H1 (cell line): Measurements from ENCODE around the gene GAB3. TPM values are rescaled to one million over a fixed set of nuclear protein-coding genes. Genes with fewer than 3 reads are reported as not detected.

Experiments used
- CTCF ChIA-PET: fragments of 300-600 bp; sonication (Branson Sonifier 250); formaldehyde crosslinking; loops from one replicate; lab custom pipeline; 2021; ENCODE audit not compliant: partially characterized antibody; lab: Charles Lee
- POLR2A ChIA-PET: fragments of 300-600 bp; sonication (Branson Sonifier 250); formaldehyde crosslinking; loops from one replicate; lab custom pipeline; 2021; ENCODE audit warnings: inconsistent platforms; ENCODE audit not compliant: partially characterized antibody; lab: Charles Lee
- DNase-seq, 2 experiments: peaks; one replicate each; pipeline versions ENCODE4 v3.0.0 to v3.0.0-alpha.2; 2010 to 2022; ENCODE audit warnings: low spot score in 2 of 2, low read depth in 1 of 2, mixed read lengths in 1 of 2
- FAIRE-seq: peaks from 2 replicates; lab custom pipeline; 2011; peaks lifted over from hg19 to GRCh38; lab: Jason Lieb, UNC
- H2AFZ ChIP-seq: 2 replicates; pipeline ENCODE4 v1.8.1; 2012; ENCODE audit warnings: low read length, inconsistent platforms
- H2AK5ac ChIP-seq: 2 replicates; pipeline ENCODE4 v1.6.1; 2013; ENCODE audit warnings: low read depth, low read length
- H2BK120ac ChIP-seq: replicated peaks from 2 replicates; pipeline ENCODE3; 2013; ENCODE audit warnings: low read depth, low read length, inconsistent platforms
- H2BK12ac ChIP-seq: 2 replicates; pipeline ENCODE4 v1.6.1; 2013; ENCODE audit warnings: low read depth, low read length
- H2BK15ac ChIP-seq: 2 replicates; pipeline ENCODE4 v1.6.1; 2013; ENCODE audit warnings: low read length
- H2BK20ac ChIP-seq: 2 replicates; pipeline ENCODE4 v1.6.1; 2013; ENCODE audit warnings: low read length
- H2BK5ac ChIP-seq: 2 replicates; pipeline ENCODE4 v1.6.1; 2013; ENCODE audit warnings: low read depth, low read length
- H3K14ac ChIP-seq: 2 replicates; pipeline ENCODE4 v1.6.1; 2013; ENCODE audit warnings: inconsistent platforms; ENCODE audit not compliant: insufficient read length
- H3K18ac ChIP-seq: 2 replicates; pipeline ENCODE4 v1.6.1; 2013; ENCODE audit warnings: low read length; ENCODE audit errors: extremely low read depth
- H3K23ac ChIP-seq: 2 replicates; pipeline ENCODE4 v1.6.1; 2013; ENCODE audit warnings: inconsistent platforms; ENCODE audit not compliant: insufficient read length
- H3K23me2 ChIP-seq: 2 replicates; pipeline ENCODE4 v1.6.1; 2013; ENCODE audit warnings: low read depth, low read length
- H3K27ac ChIP-seq: 2 replicates; pipeline ENCODE4 v1.6.1; 2011; ENCODE audit warnings: low read depth, low read length, inconsistent platforms
- H3K27me3 ChIP-seq, 4 experiments: replicated peaks in 1 of 4; 1 replicate in 1 of 4; 2 replicates in 3 of 4; pipeline versions ENCODE4 v1.6.1 to v1.8.1; 2011 to 2013; ENCODE audit warnings: low read length in 3 of 4, mild to moderate bottlenecking in 3 of 4, inconsistent platforms in 2 of 4, mixed read lengths in 2 of 4, moderate library complexity in 1 of 4; ENCODE audit not compliant: control insufficient read depth in 3 of 4, insufficient read depth in 3 of 4; ENCODE audit errors: extremely low read depth in 1 of 4
- H3K36me3 ChIP-seq, 4 experiments: 2 replicates each; pipeline versions ENCODE4 v1.6.1 to v1.8.1; 2011 to 2013; ENCODE audit warnings: mild to moderate bottlenecking in 4 of 4, low read length in 3 of 4, moderate library complexity in 2 of 4, control low read depth in 1 of 4, inconsistent platforms in 1 of 4; ENCODE audit not compliant: insufficient read depth in 4 of 4, control insufficient read depth in 2 of 4
- H3K4ac ChIP-seq: replicated peaks from 2 replicates; pipeline ENCODE3; 2013; ENCODE audit warnings: low read length, low read depth, mixed read lengths, inconsistent platforms; ENCODE audit not compliant: insufficient read length
- H3K4me1 ChIP-seq, 4 experiments: replicated peaks in 1 of 4; 1 replicate in 1 of 4; 2 replicates in 3 of 4; pipeline versions ENCODE4 v1.6.1 to v1.8.1; 2011 to 2013; ENCODE audit warnings: low read length in 3 of 4, inconsistent platforms in 2 of 4, mixed read lengths in 1 of 4; ENCODE audit not compliant: insufficient read depth in 4 of 4, control insufficient read depth in 3 of 4
- H3K4me2 ChIP-seq, 2 experiments: 2 replicates each; pipeline versions ENCODE4 v1.6.1 to v1.8.1; 2011 to 2013; ENCODE audit warnings: low read depth in 2 of 2, low read length in 2 of 2, control low read depth in 1 of 2, inconsistent platforms in 1 of 2, mild to moderate bottlenecking in 1 of 2; ENCODE audit not compliant: insufficient read depth in 1 of 2
- H3K4me3 ChIP-seq, 4 experiments: fragments of 200-600, 300-600 bp in 1 of 4; sonication (generic), shearing (Covaris generic), sonication (Bioruptor Twin) in 1 of 4; 2 replicates each; pipeline versions ENCODE4 v1.5.1 to v1.8.1; 2011 to 2016; ENCODE audit warnings: low read length in 4 of 4, low read depth in 3 of 4, control low read depth in 2 of 4, inconsistent platforms in 2 of 4, mild to moderate bottlenecking in 2 of 4, mixed read lengths in 1 of 4, moderate library complexity in 1 of 4; ENCODE audit not compliant: insufficient read depth in 2 of 4; ENCODE audit errors: extremely low read depth in 1 of 4
- H3K56ac ChIP-seq: replicated peaks from 2 replicates; pipeline ENCODE3; 2013; ENCODE audit warnings: low read depth, mild to moderate bottlenecking, mixed read lengths, low read length, inconsistent platforms; ENCODE audit not compliant: insufficient read length
- H3K79me1 ChIP-seq: 2 replicates; pipeline ENCODE4 v1.6.1; 2013; ENCODE audit warnings: low read depth, low read length, control low read depth
- H3K79me2 ChIP-seq, 2 experiments: 2 replicates each; pipeline versions ENCODE4 v1.6.1 to v1.8.1; 2012 to 2013; ENCODE audit warnings: low read length in 2 of 2, mild to moderate bottlenecking in 2 of 2, inconsistent platforms in 1 of 2; ENCODE audit not compliant: insufficient read depth in 2 of 2, control insufficient read depth in 1 of 2
- H3K9ac ChIP-seq, 4 experiments: replicated peaks in 1 of 4; 1 replicate in 1 of 4; 2 replicates in 3 of 4; pipeline versions ENCODE4 v1.6.1 to v1.8.1; 2011 to 2013; ENCODE audit warnings: low read depth in 3 of 4, low read length in 3 of 4, control low read depth in 2 of 4, mild to moderate bottlenecking in 2 of 4, moderate library complexity in 2 of 4, inconsistent platforms in 1 of 4; ENCODE audit errors: extremely low read depth in 1 of 4
- H3K9me3 ChIP-seq, 2 experiments: 2 replicates each; pipeline versions ENCODE4 v1.6.1 to v1.8.1; 2012 to 2013; ENCODE audit warnings: mild to moderate bottlenecking in 2 of 2, moderate library complexity in 2 of 2, control low read depth in 1 of 2, inconsistent platforms in 1 of 2, low read depth in 1 of 2, low read length in 1 of 2, mixed read lengths in 1 of 2; ENCODE audit not compliant: insufficient read depth in 2 of 2
- H4K20me1 ChIP-seq, 2 experiments: replicated peaks in 1 of 2; 2 replicates each; pipeline versions ENCODE3 to v1.8.1; 2011 to 2013; ENCODE audit warnings: inconsistent platforms in 2 of 2, low read length in 2 of 2, mild to moderate bottlenecking in 1 of 2; ENCODE audit not compliant: insufficient read depth in 2 of 2, control insufficient read depth in 1 of 2
- H4K5ac ChIP-seq: 2 replicates; pipeline ENCODE4 v1.6.1; 2013; ENCODE audit warnings: low read length, low read depth, mixed read lengths, inconsistent platforms; ENCODE audit not compliant: insufficient read length
- H4K8ac ChIP-seq: 2 replicates; pipeline ENCODE4 v1.8.0; 2013; ENCODE audit warnings: mild to moderate bottlenecking, moderate library complexity, low read length, inconsistent platforms; ENCODE audit not compliant: insufficient read depth; ENCODE audit errors: extremely low read depth
- H4K91ac ChIP-seq: replicated peaks from 2 replicates; pipeline ENCODE3; 2013; ENCODE audit warnings: low read length, mixed read lengths, inconsistent platforms; ENCODE audit not compliant: insufficient read length
- CBX5 ChIP-seq: fragments of 300-800, 300-1000 bp; sonication (generic); IDR thresholded peaks from 2 replicates; pipeline ENCODE4 v1.7.1; 2016; ENCODE audit warnings: antibody characterized with exemption, low read length, low read depth
- CTBP2 ChIP-seq: IDR thresholded peaks from 2 replicates; pipeline ENCODE4 v1.7.0; 2011; ENCODE audit warnings: borderline replicate concordance, mild to moderate bottlenecking, moderate library complexity, mixed read lengths, low read length; ENCODE audit not compliant: insufficient read depth, insufficient read length
- GABPA ChIP-seq: IDR thresholded peaks from 2 replicates; pipeline ENCODE4 v1.6.1; 2011; ENCODE audit warnings: mild to moderate bottlenecking, low read length, moderate library complexity, borderline replicate concordance; ENCODE audit not compliant: insufficient read depth
- KDM1A ChIP-seq: fragments of 200-600, 300-600 bp; sonication (generic); IDR thresholded peaks from 2 replicates; pipeline ENCODE4 v1.7.1; 2016; ENCODE audit warnings: mild to moderate bottlenecking, low read length, borderline replicate concordance
- KDM5A ChIP-seq: fragments of 200-600 bp; IDR thresholded peaks from 2 replicates; pipeline ENCODE4 v1.7.1; 2012; ENCODE audit warnings: mild to moderate bottlenecking, low read length, inconsistent platforms, mixed read lengths
- NRF1 ChIP-seq: IDR thresholded peaks from 2 replicates; pipeline ENCODE4 v1.6.1; 2011; ENCODE audit warnings: mild to moderate bottlenecking, low read depth, low read length, improper control_type of control experiment
- RNF2 ChIP-seq: fragments of 200-900, 300-1000 bp; sonication (generic); IDR thresholded peaks from 2 replicates; pipeline ENCODE4 v1.7.1; 2016; ENCODE audit warnings: borderline replicate concordance, low read depth, mild to moderate bottlenecking, antibody characterized with exemption, low read length; ENCODE audit not compliant: poor library complexity, severe bottlenecking; ENCODE audit errors: missing control alignments
- SRF ChIP-seq: IDR thresholded peaks from 2 replicates; pipeline ENCODE4 v1.6.1; 2011; ENCODE audit warnings: mild to moderate bottlenecking, low read depth, low read length, moderate library complexity
- TAF1 ChIP-seq: IDR thresholded peaks from 2 replicates; pipeline ENCODE4 v1.6.1; 2011; ENCODE audit warnings: mild to moderate bottlenecking, low read depth, low read length
- TAF7 ChIP-seq: optimal IDR thresholded peaks from 2 replicates; pipeline ENCODE3; 2011; ENCODE audit warnings: low read depth, mild to moderate bottlenecking, inconsistent platforms, low read length, moderate library complexity, borderline replicate concordance
- TCF12 ChIP-seq: IDR thresholded peaks from 2 replicates; pipeline ENCODE4 v1.6.1; 2011; ENCODE audit warnings: low read depth, mild to moderate bottlenecking, low read length
- TEAD4 ChIP-seq: IDR thresholded peaks from 2 replicates; pipeline ENCODE4 v1.6.1; 2012; ENCODE audit warnings: low read depth, low read length, inconsistent platforms, mixed read lengths
- USF2 ChIP-seq: IDR thresholded peaks from 2 replicates; pipeline ENCODE4 v1.6.1; 2011; ENCODE audit warnings: low read length, improper control_type of control experiment
- YY1 ChIP-seq: IDR thresholded peaks from 2 replicates; pipeline ENCODE4 v1.6.1; 2011; ENCODE audit warnings: low read depth, mild to moderate bottlenecking, low read length
- WGBS, 2 experiments: shearing (Covaris generic) in 1 of 2; methylation state at CpG; one replicate each; pipeline versions ENCODE4 v1.1.6 to v1.1.7; 2013 to 2015; ENCODE audit warnings: low lambda C conversion rate in 2 of 2, mixed read lengths in 2 of 2, inconsistent platforms in 1 of 2, low coverage in 1 of 2, missing lambda C conversion rate in 1 of 2; ENCODE audit not compliant: insufficient replicate concordance in 2 of 2, insufficient coverage in 1 of 2, insufficient read length in 1 of 2; ENCODE audit errors: extremely low coverage in 1 of 2, missing lambda C conversion rate in 1 of 2; 5-methylcytosine and 5-hydroxymethylcytosine counted together
- polyA plus RNA-seq, 7 experiments: library from polyadenylated mRNA; depleted of rRNA in 3 of 7; stranded (reverse) in 5 of 7; unstranded in 2 of 7; fragments of >200 nt in 5 of 7; fragments of 200-250 nt in 2 of 7; gene quantifications; 1 replicate in 5 of 7; 2 replicates in 1 of 7; 4 replicates in 1 of 7; pipeline versions ENCODE4 v1.2.1 to v1.2.3, GENCODE V29; 2011 to 2013; ENCODE audit warnings: missing spikeins in 2 of 7, mixed read lengths in 2 of 7
- total RNA-seq: library from RNA; stranded (reverse); fragmentation: NEBNext Ultra II Directional; extraction: Animal tissue kit (Norgen Biotek cat#: 25700); gene quantifications from 2 replicates; pipeline ENCODE4 v1.2.1, GENCODE V29; 2021

GAB3 gene
- total and polyA plus RNA-seq, 2 of the 8 experiments (the other 6 are each of a cell fraction or from before 2014, with no cell fraction given) = 0.48 to 1.2 TPM

- Histone ChIP-seq H4K5ac (no peak overlapping the region), H3K9me3 (no peaks in the 10 kb centered on the region), H2AK5ac (no peak overlapping the region), H2AFZ (no peak overlapping the region), H2BK15ac (no peak overlapping the region), H4K20me1 (no peaks in the 10 kb centered on the region), H3K79me1 (no peaks in the 10 kb centered on the region), H3K4me1 (no peaks in the 10 kb centered on the region), H3K56ac (no peak overlapping the region), H3K4me3 (no peak overlapping the region), H3K27ac (no peak overlapping the region), H3K14ac (no peak overlapping the region), H3K9ac (no peak overlapping the region), H3K23me2 (no peaks in the 10 kb centered on the region), H3K23ac (no peak overlapping the region), H3K4me2 (no peak overlapping the region), H4K91ac (no peak overlapping the region), H3K18ac (no peak overlapping the region), H2BK12ac (no peak overlapping the region), H3K27me3 (no peaks in the 10 kb centered on the region), H2BK5ac (no peak overlapping the region), H2BK120ac (no peak overlapping the region), H2BK20ac (no peak overlapping the region), H3K4ac (no peak overlapping the region), H3K79me2 (no peaks in the 10 kb centered on the region), H3K36me3 (no peaks in the 10 kb centered on the region), H4K8ac (no peak overlapping the region)
- POLR2A ChIA-PET = no interaction called here
- CTCF ChIA-PET = interaction anchor here (0.7 to 1.6 kb wide), 5 partner anchors 14 to 140 kb away, joined by 3 to 6 read pairs (median 4); no protein-coding TSS in a partner anchor
- FAIRE-seq (no peak), DNase-seq (no peak)
- WGBS, 2 experiments = 84% methylated on average over 7 of the region's 7 CpGs; no CpG with 5 or more reads in 1 of the 2 experiments
- TF ChIP-seq RNF2 (no peak), CTBP2 (no peak), TEAD4 (no peak), CBX5 (no peak), GABPA (no peak), USF2 (no peak), NRF1 (no peak), SRF (no peak), TAF7 (no peak), YY1 (no peak), KDM1A (no peak), KDM5A (no peak), TCF12 (no peak), TAF1 (no peak)
Measured at GRCh38 chrX:154731881-154732280, 19.0 kb downstream of the GAB3 start.
